Measurements from ENCODE around the gene SIPA1L3.

SIPA1L3 gene

DNA sequence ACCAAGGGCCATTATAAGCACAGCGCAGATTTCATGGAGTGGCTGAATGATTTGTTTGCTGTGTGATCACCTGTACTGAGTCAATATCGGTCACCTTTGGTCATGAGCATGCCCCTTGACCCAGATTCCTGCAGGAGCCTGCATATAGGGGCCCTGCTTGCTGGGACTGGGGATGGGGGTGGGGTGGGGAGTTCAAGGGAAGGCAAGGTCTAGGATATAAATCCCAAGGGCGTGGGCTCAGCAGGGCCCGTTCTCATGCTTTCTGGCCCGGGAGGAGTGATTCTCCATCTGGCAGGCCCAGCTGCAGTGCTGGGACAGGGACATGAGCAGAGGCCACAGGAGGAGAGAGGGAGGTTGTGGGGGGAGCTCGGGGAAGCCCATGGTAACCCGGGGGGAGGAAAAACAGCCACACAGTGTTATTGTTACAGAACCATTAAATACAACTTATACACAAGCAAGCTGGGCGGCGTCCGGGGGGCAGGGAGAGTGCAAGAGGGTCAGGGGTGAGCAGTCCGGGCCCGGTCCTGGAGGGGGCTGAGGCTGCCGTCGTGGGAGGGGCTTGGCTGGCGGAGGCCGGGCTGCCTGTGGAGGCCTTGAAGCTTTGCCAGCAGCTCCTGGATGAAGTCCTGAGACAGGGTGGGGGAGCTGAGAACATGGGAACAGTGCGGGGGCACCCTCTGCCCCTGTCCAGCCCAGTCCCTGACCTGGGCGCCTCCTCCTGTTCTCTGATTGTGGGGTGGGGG, 344.0 kb downstream of the SIPA1L3 start:
- peak; percentile 37 for DNase-seq

DNA sequence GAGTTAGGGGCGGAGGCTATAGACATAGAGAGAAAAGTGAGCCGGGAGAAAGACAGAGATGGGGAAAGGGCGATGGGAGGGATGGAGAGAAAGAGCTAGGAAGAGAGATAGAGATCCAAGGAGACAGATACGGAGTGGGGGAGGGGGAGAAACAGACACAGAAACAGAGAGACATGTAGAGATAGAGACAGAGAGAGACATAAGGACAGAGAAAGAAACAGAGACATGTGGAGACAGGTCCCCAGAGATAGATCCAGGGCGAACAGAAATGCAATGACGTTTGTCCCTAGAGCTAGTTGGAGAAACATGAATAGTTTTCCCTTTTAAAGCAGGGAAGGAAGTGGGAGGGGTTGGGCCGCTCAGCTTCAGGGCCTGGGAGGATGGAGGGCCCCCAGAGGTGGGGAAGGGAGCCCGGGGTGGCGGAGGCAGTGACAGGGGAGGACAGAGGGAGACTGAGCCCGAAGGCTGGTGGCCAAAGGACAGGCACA, 344.6 kb downstream of the SIPA1L3 start:
- DNase-seq: no peak

DNA sequence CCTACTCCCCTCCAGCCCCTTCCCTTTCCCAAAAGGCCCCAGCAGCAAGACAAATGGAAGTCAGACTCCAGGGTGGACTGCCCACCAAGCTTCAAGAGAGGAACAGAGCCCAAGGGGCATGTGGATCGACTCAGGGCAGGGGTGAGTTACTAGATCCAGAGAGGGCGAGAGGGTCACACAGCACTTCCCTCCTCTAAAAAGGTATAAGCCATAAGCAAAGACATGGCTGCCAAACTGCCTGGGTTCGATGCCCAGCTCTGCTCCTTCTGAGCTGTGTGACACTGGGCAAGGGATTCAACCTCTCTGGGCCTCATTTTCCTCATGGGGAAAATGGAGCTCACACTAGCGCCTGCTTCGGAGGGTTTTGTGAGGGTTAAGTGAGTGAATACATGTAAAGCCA, 345.4 kb downstream of the SIPA1L3 start:
- no peak for DNase-seq

DNA sequence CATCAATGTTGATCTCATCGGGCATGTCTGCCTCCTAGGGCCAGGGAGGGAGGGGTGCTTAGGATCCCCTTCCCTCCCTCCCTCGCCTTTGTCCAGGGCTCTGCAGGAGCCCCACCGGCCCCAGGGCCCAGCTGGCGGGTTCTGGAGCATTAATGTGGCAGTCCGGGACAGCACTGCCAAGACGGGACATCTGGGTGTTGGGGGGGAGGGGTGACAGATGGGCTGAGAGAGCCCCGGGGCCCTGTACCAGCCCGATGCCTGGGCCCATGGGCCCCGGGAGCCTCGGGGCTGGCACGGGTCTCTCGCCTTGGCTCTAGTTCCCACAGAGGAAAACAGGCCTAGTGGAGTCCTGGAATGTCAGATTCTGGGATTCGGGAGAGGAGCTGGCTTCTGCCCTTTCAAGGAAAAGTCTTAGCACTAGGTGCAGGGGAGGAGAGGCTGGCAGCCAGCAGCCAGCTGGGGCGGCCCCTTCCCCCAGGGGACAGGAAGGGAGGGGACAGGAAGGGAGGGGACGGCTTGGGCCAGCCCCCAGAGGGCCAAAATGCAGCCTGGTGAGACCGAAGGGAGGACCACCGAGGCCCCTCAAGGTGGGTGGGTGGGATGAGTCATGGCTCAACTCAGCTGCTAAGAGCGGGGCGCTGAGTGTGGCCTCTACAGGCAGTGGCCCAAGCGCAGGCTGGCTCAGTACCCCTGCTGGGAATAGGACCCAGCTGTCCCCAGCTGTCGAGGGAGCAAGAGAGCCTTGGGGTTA, 346.1 kb downstream of the SIPA1L3 start:
- peak; percentile 87 for DNase-seq

DNA sequence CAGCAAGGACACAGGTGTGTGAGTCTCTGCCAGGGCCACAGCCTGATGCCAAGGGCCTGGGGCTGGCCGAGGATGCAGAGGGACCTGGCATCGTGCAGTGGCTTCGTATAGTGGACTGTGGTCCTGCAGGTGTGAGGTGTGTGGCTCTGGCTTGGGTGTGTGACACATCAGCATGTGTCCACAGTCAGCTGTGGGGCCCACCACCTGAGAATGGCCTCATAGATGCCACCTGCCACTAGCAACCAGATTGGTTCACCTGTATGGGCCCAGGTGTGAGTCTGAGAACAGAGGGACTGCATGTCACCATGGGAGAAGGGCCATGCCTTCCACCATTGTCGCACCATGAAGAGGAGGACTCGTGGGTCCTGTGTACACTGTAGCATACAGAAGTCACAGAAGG, 346.8 kb downstream of the SIPA1L3 start:
- no peak for DNase-seq

DNA sequence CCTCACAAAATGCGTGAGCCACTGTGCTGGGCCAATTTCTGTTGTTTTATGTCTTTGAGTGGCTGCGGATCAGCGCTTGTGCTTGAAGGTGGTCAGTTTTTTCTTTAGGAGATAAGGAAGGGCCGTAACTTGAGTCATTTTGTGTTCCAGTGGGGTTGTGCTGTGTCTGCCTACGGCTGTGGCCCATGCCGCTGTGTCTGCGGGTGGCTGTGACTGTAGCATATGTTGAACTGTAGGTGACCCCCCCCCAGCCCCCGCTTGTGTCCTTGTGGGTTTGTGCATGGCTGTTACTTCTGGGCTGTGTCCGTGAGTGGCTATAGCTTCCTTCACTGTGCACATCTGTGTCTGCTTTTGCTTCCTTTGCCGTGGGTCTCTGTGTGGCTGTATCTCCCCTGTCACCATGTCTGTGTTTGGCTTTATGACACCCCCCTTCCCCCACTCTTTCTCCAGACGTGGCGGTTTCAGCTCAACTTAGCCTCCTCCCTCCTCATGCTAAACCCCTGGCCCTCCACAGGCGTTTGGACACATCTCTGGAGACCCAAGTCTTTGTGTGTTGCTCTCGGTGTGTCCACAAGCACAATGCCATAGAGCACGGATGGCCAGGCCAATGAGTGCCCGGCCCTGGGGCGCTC, 348.5 kb downstream of the SIPA1L3 start:
- DNase-seq: no peak
